ENCODE data around the gene OR11H7.
"Not testable (repeated sequence)": the region's sequence is repeated elsewhere in the genome, so short reads cannot be mapped to it uniquely, and the experiment has no call there.

Gene OR11H7

DNA sequence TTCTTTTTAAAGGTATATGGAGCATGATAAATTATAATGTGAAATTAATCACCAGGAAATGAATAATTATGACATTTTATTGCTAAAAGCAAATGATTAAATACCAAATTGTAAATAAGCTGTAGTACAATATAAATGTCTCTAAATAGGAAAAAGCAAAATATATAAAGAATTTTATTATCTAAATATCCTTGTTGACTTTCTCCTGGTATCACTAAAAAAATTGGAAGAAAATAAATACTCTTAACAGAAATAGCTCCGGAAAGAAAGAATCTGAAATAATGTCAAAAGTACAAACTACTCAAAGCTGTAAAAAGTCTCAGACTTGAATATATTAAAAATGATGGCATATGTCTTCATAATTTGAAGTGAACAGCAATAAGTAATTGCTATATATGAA lies at the start of gene OR11H7:
TSS of gene OR11H7 (plus strand) at position 301 of the 400 bp plus-strand sequence.
- no peak for DNase-seq (ENCODE audit: low read depth in 2 of 2)

DNA sequence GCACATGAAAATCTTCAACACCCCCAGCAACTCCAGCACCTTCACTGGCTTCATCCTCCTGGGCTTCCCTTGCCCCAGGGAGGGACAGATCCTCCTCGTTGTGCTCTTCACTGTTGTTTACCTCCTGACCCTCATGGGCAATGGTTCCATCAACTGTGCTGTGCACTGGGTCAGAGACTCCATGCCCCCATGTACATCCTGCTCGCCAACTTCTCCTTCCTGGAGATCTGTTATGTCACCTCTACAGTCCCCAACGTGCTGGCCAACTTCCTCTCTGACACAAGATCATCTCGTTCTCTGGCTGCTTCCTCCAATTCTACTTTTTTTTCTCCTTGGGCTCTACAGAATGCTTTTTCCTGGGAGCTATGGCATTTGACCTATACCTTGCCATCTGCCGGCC lies 49.6 kb upstream of the OR11H7 start:
- no peak for DNase-seq (ENCODE audit: low read depth in 2 of 2)

DNA sequence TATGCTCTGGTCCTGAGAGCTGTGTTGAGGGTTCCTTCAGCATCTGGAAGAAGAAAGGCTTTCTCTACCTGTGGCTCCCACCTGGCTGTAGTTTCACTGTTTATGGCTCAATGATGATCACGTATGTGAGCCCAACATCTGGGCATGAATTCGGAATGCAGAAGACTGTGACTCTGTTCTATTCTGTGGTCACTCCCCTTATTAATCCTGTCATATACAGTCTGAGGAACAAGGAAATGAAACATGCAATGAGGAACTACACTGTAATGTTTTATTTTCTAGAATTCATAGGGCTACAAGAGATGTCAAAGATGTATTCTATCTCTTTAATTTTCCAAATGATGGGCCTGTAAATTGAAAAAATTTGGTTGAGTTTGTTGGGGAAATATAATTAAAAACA lies 48.9 kb upstream of the OR11H7 start:
- DNase-seq (ENCODE audit: low read depth in 2 of 2) = no peak

DNA sequence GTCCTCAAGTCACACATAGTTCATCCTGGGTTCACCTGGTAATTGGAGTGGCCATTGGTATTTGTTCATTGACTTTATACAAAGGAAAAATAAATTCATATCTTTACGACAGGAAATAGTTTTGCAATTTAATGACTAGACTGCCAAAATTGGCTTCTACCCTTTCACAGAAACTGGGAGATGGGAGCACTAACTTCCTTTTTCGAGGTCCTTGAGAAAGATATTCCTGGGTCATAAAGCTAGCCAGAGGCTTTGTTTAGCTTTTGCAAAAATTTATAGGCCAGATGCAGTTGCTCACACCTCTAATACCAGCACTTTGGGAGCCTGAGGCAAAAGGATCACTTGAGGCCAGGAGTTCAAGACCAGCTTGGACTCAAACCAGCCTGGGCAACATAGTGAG lies 48.3 kb upstream of the OR11H7 start:
- DNase-seq (ENCODE audit: low read depth in 2 of 2) = no peak

DNA sequence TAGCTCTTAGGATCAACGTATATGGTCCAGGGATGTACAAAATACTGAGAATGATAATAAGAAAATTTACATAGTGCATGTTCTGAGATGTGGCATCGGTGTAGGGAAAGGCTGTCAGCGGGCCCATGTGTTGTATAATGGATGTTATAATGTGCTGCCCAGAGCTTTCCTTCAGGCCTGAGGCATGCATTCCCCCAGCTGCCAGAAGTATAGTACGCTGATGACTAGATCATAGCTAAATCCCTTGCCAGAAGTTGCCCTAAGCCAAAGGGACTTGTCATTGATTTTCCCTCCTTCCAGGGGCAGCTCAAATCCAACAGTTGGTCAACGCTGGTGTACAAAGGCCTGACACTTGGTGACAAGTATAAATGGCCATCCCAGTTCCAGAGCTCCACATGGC lies 44.6 kb upstream of the OR11H7 start:
- no peak for DNase-seq (ENCODE audit: low read depth in 2 of 2)

DNA sequence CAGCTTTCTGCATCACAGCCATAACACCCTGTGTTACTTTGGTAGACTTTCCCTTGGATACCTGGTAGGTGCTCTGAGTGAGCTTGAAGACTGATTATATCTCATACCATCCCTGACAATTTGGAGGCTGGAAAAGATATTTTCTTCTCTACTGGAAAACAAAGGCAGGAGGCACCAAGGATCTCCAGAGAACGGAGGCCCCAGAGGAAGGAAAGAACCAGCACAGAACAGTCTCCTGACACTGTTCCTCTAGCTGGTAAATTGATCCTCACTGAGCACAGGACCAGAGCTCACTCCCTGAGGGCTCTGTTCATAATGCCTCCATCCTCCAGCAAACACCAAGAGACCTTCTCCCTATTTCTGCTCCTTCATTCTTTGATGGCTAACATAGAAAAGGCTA lies 38.2 kb upstream of the OR11H7 start, which contains the start of gene OR11G2:
TSS of gene OR11G2 (plus strand) at position 301 of the 400 bp plus-strand sequence. CDS start 6,542 bp downstream, outside the sequence.
- no peak for DNase-seq (ENCODE audit: low read depth in 2 of 2)

DNA sequence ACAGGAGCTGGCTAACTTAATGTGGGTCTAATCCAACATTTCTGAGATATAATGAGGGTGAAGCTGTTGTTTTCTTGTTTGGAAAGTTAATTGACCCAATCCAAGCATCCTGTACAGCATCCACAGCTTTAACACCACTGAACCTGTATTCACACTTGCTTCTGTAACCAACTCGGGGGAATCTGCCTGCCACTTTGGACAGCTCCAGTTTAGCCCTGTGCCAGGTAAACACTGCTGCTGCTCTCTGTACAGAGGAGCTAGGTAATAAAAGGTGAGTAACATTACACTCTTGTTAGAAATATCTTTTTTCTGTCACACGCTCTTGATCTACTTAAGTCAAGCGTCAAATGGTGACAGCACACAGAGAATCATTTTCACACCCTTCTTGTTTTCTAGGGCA lies 37.4 kb upstream of the OR11H7 start:
- DNase-seq (ENCODE audit: low read depth in 2 of 2) = no peak

DNA sequence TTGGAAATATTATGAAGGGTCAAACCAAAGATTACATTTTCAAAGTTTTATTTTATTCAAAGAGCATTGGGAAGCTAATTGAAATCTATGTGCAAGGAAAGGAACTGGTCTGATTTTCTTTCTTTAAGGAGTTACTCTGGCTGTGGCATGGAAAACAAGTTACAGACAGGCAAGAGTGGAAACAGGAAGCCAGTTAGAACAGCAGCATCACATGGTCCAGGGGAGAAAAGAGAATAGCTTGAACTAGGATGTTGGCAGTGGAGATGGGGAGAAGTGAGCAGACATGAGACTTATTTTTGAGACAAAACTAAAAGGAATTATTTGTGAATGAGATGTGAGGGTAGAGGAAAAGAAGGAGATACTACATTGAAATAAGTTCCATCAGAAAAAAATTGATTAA lies 34.7 kb upstream of the OR11H7 start:
- DNase-seq (ENCODE audit: low read depth in 2 of 2) = no peak

DNA sequence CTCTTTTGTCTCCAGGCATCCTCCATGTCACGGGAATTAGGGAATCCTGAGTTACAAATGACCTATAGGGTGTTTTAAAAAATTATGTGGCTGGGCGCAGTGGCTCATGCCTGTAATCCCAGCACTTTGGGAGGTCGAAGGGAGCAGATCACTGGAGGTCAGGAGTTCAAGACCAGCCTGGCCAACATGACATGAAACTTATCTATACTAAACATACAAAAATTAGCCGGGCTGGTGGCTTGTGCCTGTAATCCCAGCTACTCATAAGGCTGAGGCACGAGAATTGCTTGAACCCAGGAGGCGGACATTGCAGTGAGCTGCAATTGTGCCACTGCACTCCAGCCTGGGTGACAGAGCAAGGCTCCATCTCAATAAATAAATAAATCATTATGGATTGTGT lies 33.6 kb upstream of the OR11H7 start:
- not testable (repeated sequence) for DNase-seq (ENCODE audit: low read depth in 2 of 2)

DNA sequence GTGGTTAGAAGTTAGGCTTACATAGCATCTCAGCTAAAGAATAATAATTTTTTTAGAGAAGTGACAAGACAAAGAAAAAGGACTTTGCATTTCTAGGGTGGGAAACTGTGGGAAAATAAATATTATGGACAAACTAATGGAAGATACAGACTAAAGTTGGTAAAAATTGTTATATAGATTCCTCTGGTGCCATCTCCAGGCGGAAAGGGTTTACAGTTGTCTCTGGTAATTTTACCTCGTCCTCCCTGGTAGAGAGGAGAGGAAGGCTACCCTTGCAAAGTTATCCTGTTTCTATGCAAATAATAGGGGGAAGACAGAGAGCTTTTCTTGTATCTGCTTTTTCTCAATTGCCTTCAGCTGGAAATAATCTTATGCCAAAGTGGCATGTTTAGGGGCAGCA lies 32.9 kb upstream of the OR11H7 start:
- no peak for DNase-seq (ENCODE audit: low read depth in 2 of 2)

DNA sequence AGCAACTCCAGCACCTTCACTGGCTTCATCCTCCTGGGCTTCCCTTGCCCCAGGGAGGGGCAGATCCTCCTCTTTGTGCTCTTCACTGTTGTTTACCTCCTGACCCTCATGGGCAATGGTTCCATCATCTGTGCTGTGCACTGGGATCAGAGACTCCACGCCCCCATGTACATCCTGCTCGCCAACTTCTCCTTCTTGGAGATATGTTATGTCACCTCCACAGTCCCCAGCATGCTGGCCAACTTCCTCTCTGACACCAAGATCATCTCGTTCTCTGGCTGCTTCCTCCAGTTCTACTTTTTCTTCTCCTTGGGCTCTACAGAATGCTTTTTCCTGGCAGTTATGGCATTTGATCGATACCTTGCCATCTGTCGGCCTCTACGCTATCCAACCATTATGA lies 31.3 kb upstream of the OR11H7 start:
- no peak for DNase-seq (ENCODE audit: low read depth in 2 of 2)

DNA sequence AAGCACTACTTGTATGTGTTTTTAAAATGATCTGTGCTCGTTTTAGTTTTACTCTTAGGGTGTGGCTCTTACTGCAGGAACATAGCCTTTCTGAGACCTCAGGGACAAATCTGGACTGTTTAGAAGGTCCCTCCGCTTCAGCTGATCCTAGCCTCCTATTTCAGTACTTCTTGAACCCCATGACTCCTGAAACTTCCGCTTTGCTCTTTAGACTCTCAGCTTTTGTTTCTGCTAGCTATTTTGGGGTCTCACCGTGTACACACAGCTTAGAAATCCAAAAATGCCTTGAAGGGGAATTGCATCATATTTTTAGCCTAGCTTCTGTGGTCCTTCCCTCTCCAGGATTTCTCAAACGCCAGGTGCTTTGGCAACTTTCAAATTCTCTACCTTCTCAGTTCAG lies 29.8 kb upstream of the OR11H7 start:
- no peak for DNase-seq (ENCODE audit: low read depth in 2 of 2)

DNA sequence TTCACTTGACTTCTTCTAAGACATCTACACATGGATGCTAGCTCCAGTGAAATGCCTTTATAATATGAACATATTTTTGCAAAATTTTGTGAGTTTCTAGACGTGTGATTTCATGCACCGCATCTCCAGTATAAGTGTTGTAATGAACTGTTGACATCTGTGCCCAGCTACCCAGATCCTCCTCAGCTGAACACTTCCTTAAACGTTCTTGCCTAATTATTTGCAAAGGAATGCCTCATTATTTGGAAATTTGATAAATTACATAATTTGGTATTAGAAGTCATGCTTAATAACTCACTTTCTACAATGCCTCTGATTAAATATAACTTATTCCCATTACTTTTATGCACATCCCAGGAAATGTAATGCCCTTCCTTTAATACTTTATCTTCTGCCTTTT lies 24.1 kb upstream of the OR11H7 start:
- no peak for DNase-seq (ENCODE audit: low read depth in 2 of 2)

DNA sequence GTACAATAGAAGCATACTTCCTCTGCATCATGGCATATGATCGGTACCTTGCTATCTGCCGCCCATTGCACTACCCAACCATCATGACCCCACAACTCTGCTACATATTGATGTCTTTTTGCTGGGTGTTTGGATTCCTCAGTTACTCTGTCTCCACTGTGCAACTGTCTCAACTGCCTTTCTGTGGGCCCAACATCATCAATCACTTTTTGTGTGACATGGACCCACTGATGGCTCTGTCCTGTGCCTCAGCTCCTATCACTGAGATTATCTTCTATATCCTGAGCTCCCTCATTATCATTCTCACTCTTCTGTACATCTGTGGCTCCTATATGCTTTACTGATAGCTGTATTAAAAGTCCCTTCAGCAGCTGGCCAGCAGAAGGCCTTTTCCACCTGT lies 19.2 kb upstream of the OR11H7 start:
- DNase-seq (ENCODE audit: low read depth in 2 of 2) = no peak

DNA sequence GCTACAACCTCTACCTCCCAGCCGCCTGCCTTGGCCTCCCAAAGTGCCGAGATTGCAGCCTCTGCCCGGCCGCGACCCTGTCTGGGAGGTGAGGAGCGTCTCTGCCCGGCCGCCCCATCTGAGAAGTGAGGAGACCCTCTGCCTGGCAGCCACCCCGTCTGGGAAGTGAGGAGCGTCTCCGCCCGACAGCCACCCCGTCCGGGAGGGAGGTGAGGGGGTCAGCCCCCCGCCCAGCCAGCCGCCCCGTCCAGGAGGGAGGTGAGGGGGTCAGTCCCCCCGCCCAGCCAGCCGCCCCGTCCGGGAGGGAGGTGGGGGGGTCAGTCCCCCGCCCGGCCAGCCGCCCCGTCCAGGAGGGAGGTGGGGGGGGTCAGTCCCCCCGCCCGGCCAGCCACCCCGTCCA lies 16.4 kb upstream of the OR11H7 start:
- DNase-seq (ENCODE audit: low read depth in 2 of 2) = not testable (repeated sequence)

DNA sequence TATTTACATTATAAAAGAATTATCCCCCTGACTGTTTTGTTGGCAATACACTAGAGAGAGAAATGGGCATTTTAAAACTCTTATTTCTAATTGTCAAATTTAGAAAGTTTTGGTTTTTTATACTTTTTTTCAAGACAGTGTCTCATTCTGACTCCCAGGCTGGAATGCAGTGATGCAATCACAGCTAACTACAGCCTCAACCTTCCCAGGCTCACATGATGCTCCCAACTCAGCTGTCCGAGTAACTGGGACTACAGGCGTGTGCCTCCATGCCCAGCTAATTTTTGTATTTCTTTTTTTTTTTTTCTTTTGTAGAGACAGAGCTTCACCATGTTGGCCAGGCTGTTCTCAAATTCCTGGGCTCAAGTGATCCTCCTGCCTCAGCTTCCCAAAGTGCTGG lies 13.6 kb upstream of the OR11H7 start:
- DNase-seq (ENCODE audit: low read depth in 2 of 2) = no peak

DNA sequence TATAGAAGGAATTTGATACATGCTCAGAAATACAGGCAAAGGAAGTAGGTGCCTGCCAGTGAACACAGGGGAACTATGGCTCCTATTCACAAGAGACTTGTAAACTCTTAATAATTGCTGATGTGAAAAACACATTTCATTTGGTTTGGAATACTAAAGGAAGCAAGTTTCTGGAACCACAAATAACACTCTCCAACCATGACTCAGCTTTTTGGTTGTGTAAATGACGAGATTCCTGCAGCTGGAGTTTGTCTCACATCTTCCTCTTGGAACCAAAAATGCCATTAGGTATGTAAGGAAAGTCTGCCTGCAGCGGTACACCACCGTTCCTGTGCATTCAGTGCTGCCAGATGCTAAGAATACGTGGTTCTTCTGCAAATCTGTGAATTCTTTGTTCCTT lies 9.7 kb upstream of the OR11H7 start:
- no peak for DNase-seq (ENCODE audit: low read depth in 2 of 2)

DNA sequence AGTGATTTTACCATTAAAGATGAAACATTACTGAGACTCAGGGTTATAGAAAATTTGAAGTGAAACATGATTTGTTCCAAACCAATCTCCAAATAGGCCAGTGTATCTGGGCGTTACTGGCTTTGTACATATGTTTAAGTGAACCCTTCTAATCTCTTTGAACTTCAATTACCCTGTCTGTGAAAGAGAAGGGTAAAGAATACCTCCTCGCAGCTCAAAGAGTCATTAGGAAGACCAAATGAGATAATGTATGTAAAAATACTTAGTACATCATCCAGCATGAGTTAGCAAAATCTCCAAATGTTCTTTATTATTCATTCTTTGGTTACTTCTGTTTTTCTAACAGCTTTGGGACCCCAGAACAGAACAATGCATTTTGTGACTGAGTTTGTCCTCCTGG lies 5.4 kb upstream of the OR11H7 start, which contains the start of gene OR11H6:
TSS of gene OR11H6 (plus strand) at position 301 of the 400 bp plus-strand sequence. CDS start at position 301, 0 bp downstream.
- DNase-seq (ENCODE audit: low read depth in 2 of 2) = no peak

DNA sequence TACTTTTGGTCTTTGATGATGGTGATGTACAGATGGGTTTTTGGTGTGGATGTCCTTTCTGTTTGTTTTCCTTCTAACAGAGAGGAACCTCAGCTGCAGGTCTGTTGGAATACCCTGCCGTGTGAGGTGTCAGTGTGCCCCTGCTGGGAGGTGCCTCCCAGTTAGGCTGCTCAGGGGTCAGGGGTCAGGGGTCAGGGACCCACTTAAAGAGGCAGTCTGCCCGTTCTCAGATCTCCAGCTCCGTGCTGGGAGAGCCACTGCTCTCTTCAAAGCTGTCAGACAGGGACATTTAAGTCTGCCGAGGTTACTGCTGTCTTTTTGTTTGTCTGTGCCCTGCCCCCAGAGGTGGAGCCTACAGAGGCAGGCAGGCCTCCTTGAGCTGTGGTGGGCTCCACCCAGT lies 6.6 kb downstream of the OR11H7 start:
- DNase-seq (ENCODE audit: low read depth in 2 of 2) = not testable (repeated sequence)

DNA sequence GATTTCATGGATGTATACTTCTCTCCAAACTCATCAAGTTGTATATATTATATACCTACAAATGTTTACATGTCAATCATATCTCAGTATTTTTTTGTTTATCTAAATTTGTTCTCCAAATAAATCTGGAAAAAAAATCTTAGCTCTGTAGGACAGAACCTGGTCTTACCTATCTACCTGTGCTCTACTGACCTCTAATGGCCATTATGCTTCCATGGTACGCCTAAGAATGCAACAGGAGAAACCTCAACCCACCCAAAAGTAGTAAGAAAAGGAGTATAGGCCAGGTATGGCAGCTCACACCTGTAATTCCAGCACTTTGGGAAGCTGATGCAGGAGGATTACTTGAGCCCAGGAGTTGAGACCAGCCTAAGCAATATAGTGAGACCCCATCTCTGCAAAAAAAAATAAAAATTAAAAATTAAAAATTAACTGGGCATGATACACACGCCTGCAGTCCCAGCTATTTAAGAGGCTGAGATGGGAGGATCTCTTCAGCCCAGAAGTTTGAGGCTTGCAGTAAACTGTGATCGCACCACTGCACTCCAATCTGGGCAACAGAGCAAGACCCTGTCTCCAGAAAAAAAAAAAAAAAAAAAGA lies 19.0 kb downstream of the OR11H7 start:
- no peak for DNase-seq (ENCODE audit: low read depth in 2 of 2)

DNA sequence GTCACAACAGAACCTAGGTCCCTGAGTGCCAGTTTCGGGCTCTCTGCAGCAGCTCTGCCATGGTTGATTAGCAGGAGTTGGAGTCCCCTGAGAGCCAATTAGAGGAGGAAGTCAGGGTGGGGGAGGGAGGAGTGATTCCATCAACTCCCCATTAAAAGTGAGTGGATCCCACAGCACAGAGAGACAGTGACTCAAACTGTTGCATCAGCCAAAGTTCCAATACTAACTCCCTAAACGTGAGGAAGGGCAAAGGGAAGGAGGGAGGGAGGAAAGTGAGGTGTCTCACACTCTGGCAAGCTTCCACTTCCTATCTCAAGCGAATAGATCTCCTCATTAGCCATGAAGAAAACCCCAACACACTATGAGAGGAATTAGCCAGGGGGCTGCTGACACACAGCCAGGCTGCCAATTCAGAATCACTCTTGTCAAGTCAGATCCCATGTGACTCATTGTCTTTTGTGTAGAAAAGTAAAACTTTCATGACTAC lies 33.9 kb downstream of the OR11H7 start:
- no peak for DNase-seq (ENCODE audit: low read depth in 2 of 2)

DNA sequence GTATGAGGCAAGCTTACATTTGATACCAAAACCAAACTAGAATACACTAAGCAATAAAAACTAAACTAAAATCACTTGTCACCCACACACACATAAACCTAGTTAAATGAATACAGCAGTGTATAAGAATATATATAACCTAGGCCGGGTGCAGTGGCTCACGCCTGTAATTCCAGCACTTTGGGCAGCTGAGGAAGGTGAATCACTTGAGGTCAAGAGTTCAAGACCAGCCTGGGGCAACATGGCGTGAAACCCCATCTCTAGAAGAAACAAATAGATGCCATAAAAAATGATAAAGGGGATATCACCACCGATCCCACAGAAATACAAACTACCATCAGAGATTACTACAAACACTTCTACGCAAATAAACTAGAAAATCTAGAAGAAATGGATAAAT lies 35.6 kb downstream of the OR11H7 start:
- not testable (repeated sequence) for DNase-seq (ENCODE audit: low read depth in 2 of 2)

DNA sequence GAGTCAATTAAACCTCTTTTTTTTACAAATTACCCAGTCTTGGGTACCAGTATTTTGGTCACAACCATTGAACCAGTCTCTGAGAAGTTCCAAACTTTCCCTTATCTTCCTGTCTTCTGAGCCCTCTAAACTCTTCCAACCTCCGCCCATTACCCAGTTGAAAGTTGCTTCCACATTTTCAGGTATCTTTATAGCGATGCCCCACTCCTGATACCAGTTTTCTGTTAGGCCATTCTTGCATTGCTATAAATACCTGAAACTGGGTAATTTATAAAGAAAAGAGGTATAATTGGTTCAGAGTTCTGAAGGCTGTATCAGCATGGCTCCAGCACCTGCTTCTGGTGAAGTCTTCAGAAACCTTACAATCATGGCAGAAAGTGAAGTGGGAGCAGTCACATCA lies 45.3 kb downstream of the OR11H7 start:
- no peak for DNase-seq (ENCODE audit: low read depth in 2 of 2)

DNA sequence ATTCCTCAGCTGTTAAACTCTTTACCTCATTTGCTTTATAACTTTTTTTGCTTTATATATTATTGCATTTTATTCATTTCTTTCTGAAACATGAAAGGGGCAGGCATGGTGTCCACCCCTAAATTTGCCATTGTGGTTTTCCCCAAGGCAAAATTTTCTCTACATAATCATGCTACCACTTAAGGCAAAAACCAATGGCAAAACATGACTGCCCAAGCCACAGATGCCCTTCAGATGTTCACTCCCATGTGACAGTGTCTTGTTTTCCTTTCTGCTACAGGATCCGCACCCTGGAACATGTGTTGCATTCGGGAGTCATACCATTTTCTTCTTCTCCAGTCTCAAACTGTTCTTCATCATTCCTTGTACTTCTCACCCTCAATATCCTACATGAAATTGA lies 48.6 kb downstream of the OR11H7 start:
- no peak for DNase-seq (ENCODE audit: low read depth in 2 of 2)

Data from stimulated activated CD8-positive, alpha-beta memory T cell treated with anti-CD3 and anti-CD28 coated beads, Interleukin-15, amount 100 ng/mL, for 48 hours (primary cell).